NT2/D1 (cell line): Measurements from ENCODE around the gene APOLD1.

ENCODE experiments used
- SUZ12 ChIP-seq: IDR thresholded peaks from 2 replicates; pipeline ENCODE4 v1.6.1; 2011; ENCODE audit not compliant: insufficient read length, insufficient read depth; ENCODE audit errors: extremely low read depth
- YY1 ChIP-seq: IDR thresholded peaks from 2 replicates; pipeline ENCODE4 v1.6.1; 2011; ENCODE audit not compliant: insufficient read length, insufficient read depth
- ZNF274 ChIP-seq: IDR thresholded peaks from 2 replicates; pipeline ENCODE4 v1.6.1; 2011; ENCODE audit warnings: mild to moderate bottlenecking, low read depth, low read length

DNA sequence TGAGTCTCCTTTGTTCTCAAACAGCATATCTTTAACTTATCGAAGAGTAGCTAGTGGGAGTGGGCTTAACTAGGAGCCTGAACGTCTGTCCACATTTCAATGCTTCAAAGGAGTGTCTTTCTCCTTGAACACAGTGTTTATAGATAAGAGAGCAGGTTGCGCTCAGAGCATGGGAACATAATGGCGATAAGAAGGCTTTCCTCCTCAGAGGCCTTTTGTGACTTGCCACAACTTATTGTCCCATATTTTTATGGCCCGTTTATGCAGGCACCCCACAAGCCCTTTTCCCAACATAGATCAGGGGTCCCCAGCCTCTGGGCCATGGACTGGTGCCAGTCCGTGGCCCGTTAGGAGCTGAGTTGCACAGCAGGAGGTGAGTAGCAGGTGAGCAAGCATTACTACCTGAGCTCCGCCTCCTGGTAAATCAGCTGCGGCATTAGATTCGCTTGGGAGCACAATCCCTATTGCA, 25.1 kb downstream of the APOLD1 start:
- TF ChIP-seq YY1 = no peak
- TF ChIP-seq SUZ12 = no peak
- no peak for TF ChIP-seq ZNF274
